CD4-positive, alpha-beta memory T cell (primary cell): Measurements from ENCODE around the gene ACSF2. TPM values are rescaled to one million over a fixed set of nuclear protein-coding genes. Genes with fewer than 3 reads are reported as not detected.

Experiments used
- CTCF ChIA-PET: fragments of 350-600 bp; sonication (Branson Sonifier 250); formaldehyde crosslinking; loops from one replicate; lab custom pipeline; 2021; ENCODE audit warnings: inconsistent platforms; ENCODE audit not compliant: partially characterized antibody; lab: Charles Lee
- POLR2A ChIA-PET: fragments of 350-600 bp; sonication (Branson Sonifier 250); formaldehyde crosslinking; loops from one replicate; lab custom pipeline; 2021; ENCODE audit not compliant: partially characterized antibody; lab: Charles Lee
- DNase-seq, 5 donors: peaks; one replicate each; pipeline versions ENCODE4 v3.0.0 to v3.0.0-alpha.2; 2020 to 2022; ENCODE audit warnings: mixed read lengths in 1 of 5
- H3K27ac ChIP-seq: one replicate; pipeline ENCODE4 v1.7.0; 2013; ENCODE audit warnings: low read depth, low read length
- H3K27me3 ChIP-seq: 2 replicates; pipeline ENCODE4 v1.7.0; 2013; ENCODE audit warnings: mild to moderate bottlenecking, low read length, moderate library complexity; ENCODE audit not compliant: insufficient read depth
- H3K36me3 ChIP-seq: 2 replicates; pipeline ENCODE4 v1.7.0; 2013; ENCODE audit warnings: mild to moderate bottlenecking, low read length, moderate library complexity; ENCODE audit not compliant: insufficient read depth
- H3K4me1 ChIP-seq: 2 replicates; pipeline ENCODE4 v1.7.0; 2013; ENCODE audit warnings: mild to moderate bottlenecking, low read length, moderate library complexity; ENCODE audit not compliant: insufficient read depth
- H3K4me3 ChIP-seq, 2 donors: one replicate each; pipeline ENCODE4 v1.7.0; 2013; ENCODE audit warnings: low read length in 2 of 2, mild to moderate bottlenecking in 1 of 2
- H3K9me3 ChIP-seq, 2 donors: one replicate each; pipeline ENCODE4 v1.7.0; 2013; ENCODE audit warnings: low read length in 2 of 2, control low read depth in 1 of 2; ENCODE audit not compliant: control insufficient read depth in 1 of 2
- H3K27ac Mint-ChIP-seq, 7 donors: one replicate each; pipeline ENCODE4 v1.8.0; 2020 to 2021; ENCODE audit warnings: mixed read lengths in 7 of 7, mild to moderate bottlenecking in 6 of 7, inconsistent platforms in 3 of 7, moderate library complexity in 3 of 7
- H3K27me3 Mint-ChIP-seq, 2 donors: one replicate each; pipeline ENCODE4 v1.8.0; 2020 to 2021; ENCODE audit warnings: mixed read lengths in 2 of 2
- H3K36me3 Mint-ChIP-seq, 2 donors: one replicate each; pipeline ENCODE4 v1.8.0; 2020 to 2021; ENCODE audit warnings: mixed read lengths in 2 of 2, inconsistent platforms in 1 of 2, mild to moderate bottlenecking in 1 of 2
- H3K4me1 Mint-ChIP-seq, 4 donors: one replicate each; pipeline ENCODE4 v1.8.0; 2020 to 2021; ENCODE audit warnings: mixed read lengths in 4 of 4, mild to moderate bottlenecking in 1 of 4
- H3K4me3 Mint-ChIP-seq, 8 donors: one replicate each; pipeline ENCODE4 v1.8.0; 2020 to 2021; ENCODE audit warnings: mixed read lengths in 8 of 8, mild to moderate bottlenecking in 7 of 8, moderate library complexity in 6 of 8, inconsistent platforms in 3 of 8
- H3K9me3 Mint-ChIP-seq, 8 donors: one replicate each; pipeline ENCODE4 v1.8.0; 2020 to 2021; ENCODE audit warnings: mixed read lengths in 8 of 8, mild to moderate bottlenecking in 5 of 8, inconsistent platforms in 3 of 8, moderate library complexity in 1 of 8
- intact Hi-C: fragments of 100-400 bp; cut with micrococcal nuclease; formaldehyde crosslinking; loops from one replicate; pipeline ENCODE4 v1.15.1; 2023
- polyA plus RNA-seq, 2 donors: library from polyadenylated mRNA; unstranded; fragments of 300-500 nt; fragmentation: Illumina TruSeq; gene quantifications; one replicate each; pipeline ENCODE4 v1.2.3, GENCODE V29; 2021
- total RNA-seq, 2 experiments: library from RNA; stranded (reverse); gene quantifications; one replicate each; pipeline ENCODE4 v1.2.3, GENCODE V29; 2021

ACSF2 gene
- total and polyA plus RNA-seq, 4 experiments from 2014 or later: 1.7 to 24.8 (median 11.6) TPM

- Histone ChIP-seq H3K9me3 (no peaks in the 10 kb centered on the region), H3K4me3 (no peak overlapping the region), H3K27ac (no peak overlapping the region), H3K36me3 (no peaks in the 10 kb centered on the region), H3K4me1 (no peaks in the 10 kb centered on the region), H3K27me3 (no peaks in the 10 kb centered on the region)
- POLR2A ChIA-PET: no interaction called here
- DNase-seq: no peak
- Mint-ChIP-seq H3K4me3 (no peak overlapping the region), H3K36me3 (no peaks in the 10 kb centered on the region), H3K27ac (no peak overlapping the region), H3K27me3 (peaks cover 0 to 1% of the 10 kb centered on the region in 2 donors), H3K4me1 (peaks cover 0 to 8% (median 3%) of the 10 kb centered on the region in 4 donors), H3K9me3 (peaks cover 0 to 2% (median 0%) of the 10 kb centered on the region in 8 donors)
- intact Hi-C loops: no loop called here
- CTCF ChIA-PET: interaction anchor here (1.6 kb wide), 1 partner anchor 17 kb away, joined by 4 read pairs; no protein-coding TSS in a partner anchor
These were observed 73.3 kb downstream of the ACSF2 start for GRCh38 chr17:50499270-50499669.

- H3K4me3 ChIP-seq: no peak overlapping the region
- CTCF ChIA-PET: interaction anchor here (1.6 kb wide), 1 partner anchor 17 kb away, joined by 4 read pairs; no protein-coding TSS in a partner anchor
- POLR2A ChIA-PET: no interaction called here
These were observed 73.7 kb downstream of the ACSF2 start for GRCh38 chr17:50499721-50500120.

GRCh38 chr17:50501054-50501453 lies 75.0 kb downstream of the ACSF2 start:
- Histone ChIP-seq H3K9me3 (no peaks in the 10 kb centered on the region), H3K4me3 (no peak overlapping the region), H3K27me3 (no peaks in the 10 kb centered on the region), H3K27ac (no peak overlapping the region), H3K36me3 (no peaks in the 10 kb centered on the region), H3K4me1 (no peaks in the 10 kb centered on the region)
- CTCF ChIA-PET: interaction anchor here (0.7 to 6.1 kb wide), 15 partner anchors 9 to 362 kb away, joined by 3 to 32 read pairs (median 3); partner anchors contain the start of genes LUC7L3 and RSAD1
- DNase-seq: no peak
- POLR2A ChIA-PET: no interaction called here
- Mint-ChIP-seq H3K27ac (no peak overlapping the region), H3K4me3 (no peak overlapping the region), H3K9me3 (peaks cover 0 to 2% (median 0%) of the 10 kb centered on the region in 8 donors), H3K27me3 (no peaks in the 10 kb centered on the region), H3K36me3 (no peaks in the 10 kb centered on the region), H3K4me1 (peaks cover 0 to 8% (median 3%) of the 10 kb centered on the region in 4 donors)
- intact Hi-C loops: loop anchor here (1.0 kb wide), 2 partner anchors 23 to 139 kb away; partner anchors contain the start of gene RSAD1

More at GRCh38 chr17:50499721-50500120, 73.7 kb downstream of the ACSF2 start:
- Histone ChIP-seq H3K9me3 (no peaks in the 10 kb centered on the region), H3K27me3 (no peaks in the 10 kb centered on the region), H3K27ac (no peak overlapping the region), H3K36me3 (no peaks in the 10 kb centered on the region), H3K4me1 (no peaks in the 10 kb centered on the region)
- peaks cover 0 to 1% of the 10 kb centered on the region in 2 donors for H3K27me3 Mint-ChIP-seq
- peaks cover 0 to 8% (median 3%) of the 10 kb centered on the region in 4 donors for H3K4me1 Mint-ChIP-seq
- H3K9me3 Mint-ChIP-seq: peaks cover 0 to 2% (median 0%) of the 10 kb centered on the region in 8 donors
- intact Hi-C loops: no loop called here
- no peak overlapping the region for H3K4me3 Mint-ChIP-seq
- DNase-seq: no peak
- H3K36me3 Mint-ChIP-seq: no peaks in the 10 kb centered on the region
- H3K27ac Mint-ChIP-seq: no peak overlapping the region

GRCh38 chr17:50502301-50502990 lies 76.4 kb downstream of the ACSF2 start:
- peak overlapping the region in 2 of 7 donors; percentile 17 to 21 for H3K27ac Mint-ChIP-seq

GRCh38 chr17:50505591-50506130 lies 79.6 kb downstream of the ACSF2 start:
- ChIA-PET CTCF (interaction anchor here (1.6 to 6.1 kb wide), 2 partner anchors 22 to 26 kb away, joined by 6 to 32 read pairs; no protein-coding TSS in a partner anchor), POLR2A (no interaction called here)

More at GRCh38 chr17:50502301-50502990, 76.4 kb downstream of the ACSF2 start:
- Histone ChIP-seq H3K4me1 (no peaks in the 10 kb centered on the region), H3K36me3 (no peaks in the 10 kb centered on the region), H3K27ac (no peak overlapping the region), H3K4me3 (no peak overlapping the region), H3K27me3 (no peaks in the 10 kb centered on the region), H3K9me3 (no peaks in the 10 kb centered on the region)
- Mint-ChIP-seq H3K36me3 (no peaks in the 10 kb centered on the region), H3K4me3 (no peak overlapping the region), H3K27me3 (no peaks in the 10 kb centered on the region), H3K4me1 (peaks cover 0 to 8% (median 3%) of the 10 kb centered on the region in 4 donors), H3K9me3 (peaks cover 0 to 2% (median 0%) of the 10 kb centered on the region in 8 donors)
- intact Hi-C loops: no loop called here
- CTCF ChIA-PET: interaction anchor here (0.7 to 6.1 kb wide), 10 partner anchors 9 to 217 kb away, joined by 3 to 32 read pairs (median 4); partner anchors contain the start of genes LUC7L3 and RSAD1
- DNase-seq: no peak
- POLR2A ChIA-PET: interaction anchor here (1.0 kb wide), 1 partner anchor 8 kb away, joined by 3 read pairs; no protein-coding TSS in a partner anchor

GRCh38 chr17:50506298-50506697 lies 80.3 kb downstream of the ACSF2 start:
- intact Hi-C loops: loop anchor here (5.0 kb wide), 1 partner anchor 36 kb away; no protein-coding TSS in a partner anchor

More at GRCh38 chr17:50505591-50506130, 79.6 kb downstream of the ACSF2 start:
- Mint-ChIP-seq H3K4me1 (peaks cover 9 to 34% (median 21%) of the 10 kb centered on the region in 4 donors), H3K27me3 (no peaks in the 10 kb centered on the region), H3K9me3 (peaks cover 0 to 2% (median 0%) of the 10 kb centered on the region in 8 donors), H3K27ac (peak overlapping the region in 1 of 7 donors; percentile 51), H3K4me3 (no peak overlapping the region), H3K36me3 (peaks cover 0 to 3% of the 10 kb centered on the region in 2 donors)
- no peaks in the 10 kb centered on the region for H3K27me3 ChIP-seq
- intact Hi-C loops: loop anchor here (5.0 kb wide), 1 partner anchor 37 kb away; no protein-coding TSS in a partner anchor
- H3K9me3 ChIP-seq: no peaks in the 10 kb centered on the region
- H3K4me3 ChIP-seq: no peak overlapping the region
- DNase-seq: no peak
- H3K36me3 ChIP-seq: no peaks in the 10 kb centered on the region
- peaks cover 20% of the 10 kb centered on the region for H3K4me1 ChIP-seq
- no peak overlapping the region for H3K27ac ChIP-seq

More at GRCh38 chr17:50506298-50506697, 80.3 kb downstream of the ACSF2 start:
- no peak overlapping the region for H3K27ac ChIP-seq
- no peaks in the 10 kb centered on the region for H3K36me3 ChIP-seq
- peaks cover 14 to 41% (median 26%) of the 10 kb centered on the region in 4 donors for H3K4me1 Mint-ChIP-seq
- H3K4me3 ChIP-seq: no peak overlapping the region
- peaks cover 0 to 3% of the 10 kb centered on the region in 2 donors for H3K36me3 Mint-ChIP-seq
- peaks cover 27% of the 10 kb centered on the region for H3K4me1 ChIP-seq
- H3K9me3 ChIP-seq: no peaks in the 10 kb centered on the region
- CTCF ChIA-PET: interaction anchor here (6.1 kb wide), 1 partner anchor 23 kb away, joined by 32 read pairs; no protein-coding TSS in a partner anchor
- H3K27ac Mint-ChIP-seq: peak overlapping the region in 1 of 7 donors; percentile 60
- no peaks in the 10 kb centered on the region for H3K27me3 ChIP-seq
- peaks cover 0 to 2% (median 0%) of the 10 kb centered on the region in 8 donors for H3K9me3 Mint-ChIP-seq
- POLR2A ChIA-PET: no interaction called here
- H3K27me3 Mint-ChIP-seq: no peaks in the 10 kb centered on the region
- no peak for DNase-seq
- peak overlapping the region in 3 of 8 donors; percentile 2 to 39 (median 10) for H3K4me3 Mint-ChIP-seq
